ENCODE results near the gene GNB2.

The GNB2 gene

GRCh38 chr7:100726996-100727761 lies 53.6 kb downstream of the GNB2 start:
- TF ChIP-seq EZH2phosphoT487 (IDR thresholded peaks at IDR 0.05; ENCODE audit: low read length) (no peak), EZH2 (optimal IDR thresholded peaks at IDR 0.05; ENCODE audit: low read depth, low read length) (no peak), CTCF (IDR thresholded peaks at IDR 0.05; ENCODE audit: low read length) (no peak)
- Histone ChIP-seq H2AFZ (ENCODE audit: low read length) (no peak overlapping the region), H3K36me3 (replicated peaks; ENCODE audit: insufficient read depth, low read length) (no peaks in the 10 kb centered on the region), H3K4me3 (ENCODE audit: low read length) (no peak overlapping the region), H3K4me2 (ENCODE audit: low read depth, low read length) (no peak overlapping the region), H3F3A (ENCODE audit: insufficient read depth, low read length) (no peaks in the 10 kb centered on the region), H3K27me3 (replicated peaks; ENCODE audit: insufficient read depth, low read length) (peaks cover 87% of the 10 kb centered on the region), H3K9me2 (replicated peaks; ENCODE audit: insufficient read depth, low read length) (no peaks in the 10 kb centered on the region), H3K79me2 (ENCODE audit: low read length) (no peaks in the 10 kb centered on the region), H3K9ac (ENCODE audit: low read length) (no peak overlapping the region), H4K20me1 (ENCODE audit: insufficient read depth, low read length) (no peaks in the 10 kb centered on the region), H3K4me1 (ENCODE audit: low read length) (no peaks in the 10 kb centered on the region), H3K27ac (ENCODE audit: low read length) (no peak overlapping the region), H3K9me3 (replicated peaks; ENCODE audit: insufficient read depth, low read length) (no peaks in the 10 kb centered on the region)
- DNase-seq = no peak

- no peak for DNase-seq
- Histone ChIP-seq H3K27me3 (replicated peaks; ENCODE audit: insufficient read depth, low read length) (peaks cover 87% of the 10 kb centered on the region), H3K9ac (ENCODE audit: low read length) (no peak overlapping the region), H3K4me1 (ENCODE audit: low read length) (no peaks in the 10 kb centered on the region), H2AFZ (ENCODE audit: low read length) (no peak overlapping the region), H4K20me1 (ENCODE audit: insufficient read depth, low read length) (no peaks in the 10 kb centered on the region), H3K4me2 (ENCODE audit: low read depth, low read length) (no peak overlapping the region), H3K79me2 (ENCODE audit: low read length) (no peaks in the 10 kb centered on the region), H3K9me3 (replicated peaks; ENCODE audit: insufficient read depth, low read length) (no peaks in the 10 kb centered on the region), H3F3A (ENCODE audit: insufficient read depth, low read length) (no peaks in the 10 kb centered on the region), H3K9me2 (replicated peaks; ENCODE audit: insufficient read depth, low read length) (no peaks in the 10 kb centered on the region), H3K27ac (ENCODE audit: low read length) (no peak overlapping the region), H3K4me3 (ENCODE audit: low read length) (no peak overlapping the region), H3K36me3 (replicated peaks; ENCODE audit: insufficient read depth, low read length) (no peaks in the 10 kb centered on the region)
- TF ChIP-seq EZH2 (optimal IDR thresholded peaks at IDR 0.05; ENCODE audit: low read depth, low read length) (no peak), EZH2phosphoT487 (IDR thresholded peaks at IDR 0.05; ENCODE audit: low read length) (no peak)
Observed at GRCh38 chr7:100728196-100728595, 54.7 kb downstream of the GNB2 start.
